ENCODE results near the gene CPNE8.

DNA sequence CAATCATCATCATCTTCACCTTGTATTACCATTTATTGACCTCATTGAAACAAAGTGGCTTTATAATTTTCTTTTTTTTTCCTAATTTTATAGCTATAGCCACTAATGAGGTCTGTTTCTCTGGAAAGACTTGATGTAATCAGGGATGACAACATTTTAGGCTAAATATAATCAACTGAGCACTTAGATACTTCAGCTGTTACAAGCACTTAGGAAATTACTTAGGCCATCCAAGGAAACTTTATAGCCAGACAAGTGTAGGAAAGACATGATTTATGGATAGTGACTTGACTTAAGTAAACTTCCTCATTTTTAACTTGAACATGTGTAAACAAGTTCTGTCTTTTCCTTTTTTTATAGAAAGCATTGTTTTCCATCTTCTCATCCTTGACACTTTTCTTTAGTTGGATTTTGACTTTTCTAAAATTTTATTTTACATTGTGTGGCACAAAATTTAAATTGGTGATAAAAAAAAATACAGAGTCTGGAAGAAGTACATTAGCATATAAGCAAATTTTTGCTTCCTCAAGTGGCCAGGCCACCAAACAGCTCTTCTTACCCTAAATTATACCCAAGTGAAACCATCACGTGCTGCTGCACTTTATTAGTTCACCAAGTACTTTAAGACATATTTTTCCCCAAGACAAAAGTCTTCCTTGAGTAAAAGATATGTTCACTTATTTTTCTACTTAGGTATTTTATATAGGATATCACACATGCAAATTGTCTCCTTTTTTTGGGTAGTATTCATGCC lies 15.1 kb downstream of the CPNE8 start:
- TF ChIP-seq, protein P1, sequence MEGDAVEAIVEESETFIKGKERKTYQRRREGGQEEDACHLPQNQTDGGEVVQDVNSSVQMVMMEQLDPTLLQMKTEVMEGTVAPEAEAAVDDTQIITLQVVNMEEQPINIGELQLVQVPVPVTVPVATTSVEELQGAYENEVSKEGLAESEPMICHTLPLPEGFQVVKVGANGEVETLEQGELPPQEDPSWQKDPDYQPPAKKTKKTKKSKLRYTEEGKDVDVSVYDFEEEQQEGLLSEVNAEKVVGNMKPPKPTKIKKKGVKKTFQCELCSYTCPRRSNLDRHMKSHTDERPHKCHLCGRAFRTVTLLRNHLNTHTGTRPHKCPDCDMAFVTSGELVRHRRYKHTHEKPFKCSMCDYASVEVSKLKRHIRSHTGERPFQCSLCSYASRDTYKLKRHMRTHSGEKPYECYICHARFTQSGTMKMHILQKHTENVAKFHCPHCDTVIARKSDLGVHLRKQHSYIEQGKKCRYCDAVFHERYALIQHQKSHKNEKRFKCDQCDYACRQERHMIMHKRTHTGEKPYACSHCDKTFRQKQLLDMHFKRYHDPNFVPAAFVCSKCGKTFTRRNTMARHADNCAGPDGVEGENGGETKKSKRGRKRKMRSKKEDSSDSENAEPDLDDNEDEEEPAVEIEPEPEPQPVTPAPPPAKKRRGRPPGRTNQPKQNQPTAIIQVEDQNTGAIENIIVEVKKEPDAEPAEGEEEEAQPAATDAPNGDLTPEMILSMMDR (conservative IDR thresholded peaks at IDR 0.05 in 1 of 2, IDR thresholded peaks at IDR 0.05 in 1 of 2; ENCODE audit: extremely low read depth in 1 of 2, insufficient read depth in 1 of 2, low read depth in 1 of 2, low read length in 2 of 2) = no peak
- TF ChIP-seq EZH2 (IDR thresholded peaks at IDR 0.05; ENCODE audit: borderline replicate concordance, low read length) = no peak
